ENCODE measurements around the gene PRR23E. TPM values are rescaled to one million over a fixed set of nuclear protein-coding genes. Genes with fewer than 3 reads are reported as not detected.
A peak's percentile ranks its signal among the peaks of the same experiment; 100 is the strongest.

PRR23E gene
- total and polyA plus RNA-seq, 2 donors (not counting 3 experiments of a cell fraction or from before 2014, with no cell fraction given), result not detected

GRCh38 chr3:127172211-127172610 lies 20.7 kb upstream of the PRR23E start:
- Histone ChIP-seq H3K36me3 (ENCODE audit: control insufficient read depth in 2 of 2, extremely low read depth in 1 of 2, insufficient read depth in 2 of 2, low read length in 2 of 2) (no peaks in the 10 kb centered on the region), H3K4me1 (ENCODE audit: control insufficient read depth, extremely low read depth, insufficient read depth, low read length) (peaks cover 5% of the 10 kb centered on the region), H3K9me3 (replicated peaks; ENCODE audit: control insufficient read depth, insufficient read depth, low read length) (no peaks in the 10 kb centered on the region), H3K9me1 (replicated peaks; ENCODE audit: control insufficient read depth, extremely low read depth, insufficient read depth, low read length) (no peaks in the 10 kb centered on the region), H3K9ac (replicated peaks; ENCODE audit: extremely low read depth, insufficient read depth, low read length) (no peak overlapping the region), H3K4me2 (ENCODE audit: insufficient read depth, low read length) (no peak overlapping the region), H3K27me3 (ENCODE audit: control insufficient read depth in 2 of 2, insufficient read depth in 2 of 2, low read length in 2 of 2) (no peaks in the 10 kb centered on the region), H4K20me1 (replicated peaks; ENCODE audit: control insufficient read depth, extremely low read depth, insufficient read depth, low read length) (no peaks in the 10 kb centered on the region), H3K79me2 (ENCODE audit: control insufficient read depth, insufficient read depth, low read length) (no peaks in the 10 kb centered on the region), H3K27ac (ENCODE audit: insufficient read depth, low read depth, low read length) (no peak overlapping the region), H2AFZ (ENCODE audit: low read depth, low read length) (no peak overlapping the region), H3K4me3 (replicated peaks in 1 of 3; ENCODE audit: insufficient read depth in 1 of 3, low read depth in 1 of 3, low read length in 3 of 3) (no peak overlapping the region)
- FAIRE-seq (no peak), DNase-seq (ENCODE audit: low read depth, low spot score) (no peak)
- no TSS peak for BruUV-seq (replicated peaks)
- dilution Hi-C loops (cut with MboI; ENCODE audit: extremely low pct_ligation_motif_present, low sequenced_read_pairs), result no loop called here
- ChIA-PET POLR2A (no interaction called here), CTCF (interaction anchor here (1.8 kb wide), 1 partner anchor 15 kb away, joined by 4 read pairs; no protein-coding TSS in a partner anchor)
- intact Hi-C loops (cut with micrococcal nuclease), result loop anchor here (10.0 kb wide), 1 partner anchor 497 kb away; no protein-coding TSS in a partner anchor
- no peak for TF ChIP-seq GATA2 (IDR thresholded peaks at IDR 0.05; ENCODE audit: insufficient read depth, insufficient read length, low read depth, low read length)
- TF ChIP-seq MAX (IDR thresholded peaks at IDR 0.05; ENCODE audit: insufficient read depth, insufficient read length), result no peak
- no peak for TF ChIP-seq JUN (IDR thresholded peaks at IDR 0.05; ENCODE audit: borderline replicate concordance, insufficient read depth, insufficient read length, low read depth)
- TF ChIP-seq EZH2 (IDR thresholded peaks at IDR 0.05; ENCODE audit: borderline replicate concordance, low read depth, low read length, severe bottlenecking), result no peak
- no peak for TF ChIP-seq FOS (IDR thresholded peaks at IDR 0.05; ENCODE audit: borderline replicate concordance, insufficient read depth, low read length)

GRCh38 chr3:127172781-127173515 lies 20.0 kb upstream of the PRR23E start:
- H3K9ac ChIP-seq (replicated peaks; ENCODE audit: extremely low read depth, insufficient read depth, low read length), result no peak overlapping the region
- ChIA-PET CTCF (interaction anchor here (0.6 to 1.8 kb wide), 4 partner anchors 9 to 190 kb away, joined by 3 to 5 read pairs (median 4); partner anchors contain the start of gene PLXNA1), POLR2A (no interaction called here)
- H3K9me1 ChIP-seq (replicated peaks; ENCODE audit: control insufficient read depth, extremely low read depth, insufficient read depth, low read length), result no peaks in the 10 kb centered on the region
- no peak overlapping the region for H3K4me3 ChIP-seq (replicated peaks in 1 of 3; ENCODE audit: insufficient read depth in 1 of 3, low read depth in 1 of 3, low read length in 3 of 3)
- no peaks in the 10 kb centered on the region for H3K36me3 ChIP-seq (ENCODE audit: control insufficient read depth in 2 of 2, extremely low read depth in 1 of 2, insufficient read depth in 2 of 2, low read length in 2 of 2)
- H2AFZ ChIP-seq (ENCODE audit: low read depth, low read length), result no peak overlapping the region
- no peak for TF ChIP-seq MAX (IDR thresholded peaks at IDR 0.05; ENCODE audit: insufficient read depth, insufficient read length)
- TF ChIP-seq JUN (IDR thresholded peaks at IDR 0.05; ENCODE audit: borderline replicate concordance, insufficient read depth, insufficient read length, low read depth), result peak; percentile 45
- TF ChIP-seq FOS (IDR thresholded peaks at IDR 0.05; ENCODE audit: borderline replicate concordance, insufficient read depth, low read length), result peak; percentile 92
- H3K4me2 ChIP-seq (ENCODE audit: insufficient read depth, low read length), result peak overlapping the region; percentile 3
- DNase-seq (ENCODE audit: low read depth, low spot score) (peak; percentile 36), FAIRE-seq (peak; percentile 87)
- H3K27me3 ChIP-seq (ENCODE audit: control insufficient read depth in 2 of 2, insufficient read depth in 2 of 2, low read length in 2 of 2), result no peaks in the 10 kb centered on the region
- no TSS peak for BruUV-seq (replicated peaks)
- no peaks in the 10 kb centered on the region for H3K9me3 ChIP-seq (replicated peaks; ENCODE audit: control insufficient read depth, insufficient read depth, low read length)
- dilution Hi-C loops (cut with MboI; ENCODE audit: extremely low pct_ligation_motif_present, low sequenced_read_pairs) (no loop called here), intact Hi-C loops (cut with micrococcal nuclease) (loop anchor here (10.0 kb wide), 1 partner anchor 498 kb away; no protein-coding TSS in a partner anchor)
- no peaks in the 10 kb centered on the region for H4K20me1 ChIP-seq (replicated peaks; ENCODE audit: control insufficient read depth, extremely low read depth, insufficient read depth, low read length)
- H3K27ac ChIP-seq (ENCODE audit: insufficient read depth, low read depth, low read length), result no peak overlapping the region
- peaks cover 5% of the 10 kb centered on the region for H3K4me1 ChIP-seq (ENCODE audit: control insufficient read depth, extremely low read depth, insufficient read depth, low read length)
- H3K79me2 ChIP-seq (ENCODE audit: control insufficient read depth, insufficient read depth, low read length), result no peaks in the 10 kb centered on the region

Measured in endothelial cell of umbilical vein (primary cell).